ENCODE data around the gene FOXN3. TPM values are rescaled to one million over a fixed set of nuclear protein-coding genes. Genes with fewer than 3 reads are reported as not detected.

The FOXN3 gene
- total RNA-seq, 1 experiment from 2014 or later, result 8.8 TPM

DNA sequence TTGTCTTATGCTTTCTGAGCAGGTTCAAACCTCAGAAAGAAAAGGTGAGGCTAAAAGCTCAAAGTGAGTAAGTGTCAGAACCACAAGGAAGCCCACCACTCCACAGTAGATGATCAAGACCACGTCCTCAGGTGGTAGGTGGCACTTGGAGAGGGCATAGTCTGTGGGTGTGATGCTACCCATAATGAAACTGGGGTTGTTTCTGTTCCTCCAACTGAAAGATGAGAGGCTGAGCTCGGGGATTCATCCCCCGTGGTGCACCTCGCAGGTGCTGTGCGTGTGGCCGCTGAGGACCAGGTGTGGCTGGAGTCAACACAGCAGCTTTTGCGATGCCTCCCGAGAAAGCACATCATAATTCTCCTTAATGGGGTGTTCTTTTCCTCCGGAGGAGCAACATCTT lies 306.9 kb downstream of the FOXN3 start:
- in situ Hi-C loops (cut with HindIII; ENCODE audit: low pct_unique_long_range_greater_than_20kb, low sequenced_read_pairs) (no loop called here), intact Hi-C loops (cut with micrococcal nuclease; ENCODE audit: unreplicated experiment) (no loop called here)
- CTCF ChIA-PET, result no interaction called here
- Histone ChIP-seq H3K36me3 (ENCODE audit: control insufficient read depth, insufficient read depth, low read length) (no peaks in the 10 kb centered on the region), H3K9me3 (ENCODE audit: control insufficient read depth, insufficient read depth, low read depth, low read length) (no peaks in the 10 kb centered on the region), H3K27me3 (ENCODE audit: control insufficient read depth, insufficient read depth, low read length) (no peaks in the 10 kb centered on the region), H3K4me1 (ENCODE audit: control insufficient read depth, insufficient read depth, low read length) (no peaks in the 10 kb centered on the region), H3K4me3 (ENCODE audit: low read depth in 2 of 2, low read length in 2 of 2) (no peak overlapping the region), H3K27ac (ENCODE audit: low read length) (no peak overlapping the region)
- POLR2A ChIA-PET, result no interaction called here
- DNase-seq (ENCODE audit: low read depth, low spot score) (no peak), ATAC-seq (no peak)
- TF ChIP-seq POLR2AphosphoS5 (IDR thresholded peaks at IDR 0.05; ENCODE audit: low read depth, low read length), result no peak
- TF ChIP-seq, protein P1, sequence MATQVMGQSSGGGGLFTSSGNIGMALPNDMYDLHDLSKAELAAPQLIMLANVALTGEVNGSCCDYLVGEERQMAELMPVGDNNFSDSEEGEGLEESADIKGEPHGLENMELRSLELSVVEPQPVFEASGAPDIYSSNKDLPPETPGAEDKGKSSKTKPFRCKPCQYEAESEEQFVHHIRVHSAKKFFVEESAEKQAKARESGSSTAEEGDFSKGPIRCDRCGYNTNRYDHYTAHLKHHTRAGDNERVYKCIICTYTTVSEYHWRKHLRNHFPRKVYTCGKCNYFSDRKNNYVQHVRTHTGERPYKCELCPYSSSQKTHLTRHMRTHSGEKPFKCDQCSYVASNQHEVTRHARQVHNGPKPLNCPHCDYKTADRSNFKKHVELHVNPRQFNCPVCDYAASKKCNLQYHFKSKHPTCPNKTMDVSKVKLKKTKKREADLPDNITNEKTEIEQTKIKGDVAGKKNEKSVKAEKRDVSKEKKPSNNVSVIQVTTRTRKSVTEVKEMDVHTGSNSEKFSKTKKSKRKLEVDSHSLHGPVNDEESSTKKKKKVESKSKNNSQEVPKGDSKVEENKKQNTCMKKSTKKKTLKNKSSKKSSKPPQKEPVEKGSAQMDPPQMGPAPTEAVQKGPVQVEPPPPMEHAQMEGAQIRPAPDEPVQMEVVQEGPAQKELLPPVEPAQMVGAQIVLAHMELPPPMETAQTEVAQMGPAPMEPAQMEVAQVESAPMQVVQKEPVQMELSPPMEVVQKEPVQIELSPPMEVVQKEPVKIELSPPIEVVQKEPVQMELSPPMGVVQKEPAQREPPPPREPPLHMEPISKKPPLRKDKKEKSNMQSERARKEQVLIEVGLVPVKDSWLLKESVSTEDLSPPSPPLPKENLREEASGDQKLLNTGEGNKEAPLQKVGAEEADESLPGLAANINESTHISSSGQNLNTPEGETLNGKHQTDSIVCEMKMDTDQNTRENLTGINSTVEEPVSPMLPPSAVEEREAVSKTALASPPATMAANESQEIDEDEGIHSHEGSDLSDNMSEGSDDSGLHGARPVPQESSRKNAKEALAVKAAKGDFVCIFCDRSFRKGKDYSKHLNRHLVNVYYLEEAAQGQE (IDR thresholded peaks at IDR 0.05; ENCODE audit: insufficient read depth in 1 of 2, low read depth in 2 of 2, low read length in 1 of 2), result no peak
- no peak for TF ChIP-seq TCF7L2 (IDR thresholded peaks at IDR 0.05; ENCODE audit: low read depth, low read length)
- TF ChIP-seq, protein P2, sequence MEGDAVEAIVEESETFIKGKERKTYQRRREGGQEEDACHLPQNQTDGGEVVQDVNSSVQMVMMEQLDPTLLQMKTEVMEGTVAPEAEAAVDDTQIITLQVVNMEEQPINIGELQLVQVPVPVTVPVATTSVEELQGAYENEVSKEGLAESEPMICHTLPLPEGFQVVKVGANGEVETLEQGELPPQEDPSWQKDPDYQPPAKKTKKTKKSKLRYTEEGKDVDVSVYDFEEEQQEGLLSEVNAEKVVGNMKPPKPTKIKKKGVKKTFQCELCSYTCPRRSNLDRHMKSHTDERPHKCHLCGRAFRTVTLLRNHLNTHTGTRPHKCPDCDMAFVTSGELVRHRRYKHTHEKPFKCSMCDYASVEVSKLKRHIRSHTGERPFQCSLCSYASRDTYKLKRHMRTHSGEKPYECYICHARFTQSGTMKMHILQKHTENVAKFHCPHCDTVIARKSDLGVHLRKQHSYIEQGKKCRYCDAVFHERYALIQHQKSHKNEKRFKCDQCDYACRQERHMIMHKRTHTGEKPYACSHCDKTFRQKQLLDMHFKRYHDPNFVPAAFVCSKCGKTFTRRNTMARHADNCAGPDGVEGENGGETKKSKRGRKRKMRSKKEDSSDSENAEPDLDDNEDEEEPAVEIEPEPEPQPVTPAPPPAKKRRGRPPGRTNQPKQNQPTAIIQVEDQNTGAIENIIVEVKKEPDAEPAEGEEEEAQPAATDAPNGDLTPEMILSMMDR (IDR thresholded peaks at IDR 0.05), result no peak
- TF ChIP-seq SIN3A (IDR thresholded peaks at IDR 0.05; ENCODE audit: borderline replicate concordance, insufficient read depth, low read depth, low read length), result no peak
- BruUV-seq (replicated peaks), result no TSS peak

DNA sequence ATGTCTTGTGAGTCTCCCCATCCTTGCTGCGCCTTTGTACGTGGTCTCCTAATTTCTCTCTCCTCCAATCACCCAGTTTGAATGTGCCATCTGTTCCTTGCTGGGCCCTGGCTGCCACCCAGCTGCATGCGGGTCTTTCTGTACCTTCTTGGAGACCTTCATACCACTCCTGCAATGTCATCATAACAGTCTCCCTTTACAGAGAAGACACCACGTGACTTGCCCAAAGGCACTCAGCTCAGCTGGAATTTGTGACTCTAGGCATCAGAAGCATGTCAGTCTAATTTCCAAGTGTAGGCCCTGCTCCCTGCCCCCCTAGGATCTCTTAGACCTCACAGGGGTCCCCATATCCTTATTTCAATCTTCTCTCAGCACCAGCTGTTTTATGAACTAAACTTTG lies 308.4 kb downstream of the FOXN3 start:
- ChIA-PET CTCF (no interaction called here), POLR2A (no interaction called here)
- intact Hi-C loops (cut with micrococcal nuclease; ENCODE audit: unreplicated experiment) (no loop called here), in situ Hi-C loops (cut with HindIII; ENCODE audit: low pct_unique_long_range_greater_than_20kb, low sequenced_read_pairs) (no loop called here)
- H3K4me3 ChIP-seq (ENCODE audit: low read depth in 2 of 2, low read length in 2 of 2), result no peak overlapping the region
- H3K4me1 ChIP-seq (ENCODE audit: control insufficient read depth, insufficient read depth, low read length), result no peaks in the 10 kb centered on the region
- no peaks in the 10 kb centered on the region for H3K9me3 ChIP-seq (ENCODE audit: control insufficient read depth, insufficient read depth, low read depth, low read length)
- ATAC-seq (no peak), DNase-seq (ENCODE audit: low read depth, low spot score) (no peak)
- H3K36me3 ChIP-seq (ENCODE audit: control insufficient read depth, insufficient read depth, low read length), result no peaks in the 10 kb centered on the region
- no peaks in the 10 kb centered on the region for H3K27me3 ChIP-seq (ENCODE audit: control insufficient read depth, insufficient read depth, low read length)
- TF ChIP-seq, protein P1 (IDR thresholded peaks at IDR 0.05; ENCODE audit: insufficient read depth in 1 of 2, low read depth in 2 of 2, low read length in 1 of 2), result no peak
- TF ChIP-seq POLR2AphosphoS5 (IDR thresholded peaks at IDR 0.05; ENCODE audit: low read depth, low read length) (no peak), TCF7L2 (IDR thresholded peaks at IDR 0.05; ENCODE audit: low read depth, low read length) (no peak), SIN3A (IDR thresholded peaks at IDR 0.05; ENCODE audit: borderline replicate concordance, insufficient read depth, low read depth, low read length) (no peak)
- TF ChIP-seq, protein P2 (IDR thresholded peaks at IDR 0.05), result no peak
- BruUV-seq (replicated peaks), result no TSS peak
- no peak overlapping the region for H3K27ac ChIP-seq (ENCODE audit: low read length)
